WTC11 (cell line): ENCODE results near the gene POLR2E. TPM values are rescaled to one million over a fixed set of nuclear protein-coding genes. Genes with fewer than 3 reads are reported as not detected.

Source experiments
- ATF6 ChIP-seq: sonication (generic); formaldehyde crosslinking; IDR thresholded peaks from 2 replicates; pipeline ENCODE4 v1.8.1; 2023; ENCODE audit warnings: mild to moderate bottlenecking, missing genetic modification reagents
- CBFB ChIP-seq: sonication (generic); formaldehyde crosslinking; IDR thresholded peaks from 2 replicates; pipeline ENCODE4 v1.8.1; 2022; ENCODE audit warnings: mild to moderate bottlenecking, low read depth, missing genetic modification reagents
- CTCF ChIP-seq: fragments of 200-600 bp; IDR thresholded peaks from 2 replicates; pipeline ENCODE4 v1.8.0; 2022; ENCODE audit warnings: antibody characterized with exemption
- FOXJ3 ChIP-seq: sonication (generic); formaldehyde crosslinking; IDR thresholded peaks from 2 replicates; pipeline ENCODE4 v1.9.0; 2021; ENCODE audit warnings: missing genetic modification reagents, mild to moderate bottlenecking, borderline replicate concordance
- GRHL2 ChIP-seq: fragments of 250-450 bp; sonication (Bioruptor Pico); IDR thresholded peaks from 2 replicates; pipeline ENCODE4 v1.8.0; 2022; ENCODE audit warnings: mild to moderate bottlenecking, moderate library complexity; ENCODE audit not compliant: insufficient replicate concordance, severe bottlenecking
- GTF2I ChIP-seq: fragments of 250-450 bp; sonication (Bioruptor Pico); conservative IDR thresholded peaks from 2 replicates; pipeline ENCODE4 v1.4.0; 2021; ENCODE audit warnings: mild to moderate bottlenecking
- IRF2 ChIP-seq: sonication (generic); formaldehyde crosslinking; IDR thresholded peaks from 2 replicates; pipeline ENCODE4 v1.8.0; 2022; ENCODE audit warnings: low read depth, missing genetic modification reagents, borderline replicate concordance
- MAX ChIP-seq: sonication (generic); formaldehyde crosslinking; IDR thresholded peaks from 2 replicates; pipeline ENCODE4 v1.8.0; 2022; ENCODE audit warnings: mild to moderate bottlenecking, missing genetic modification reagents
- NFE2L1 ChIP-seq: sonication (generic); formaldehyde crosslinking; IDR thresholded peaks from 2 replicates; pipeline ENCODE4 v1.8.1; 2023; ENCODE audit warnings: missing genetic modification reagents
- PRDM15 ChIP-seq: sonication (generic); formaldehyde crosslinking; IDR thresholded peaks from 2 replicates; pipeline ENCODE4 v1.8.0; 2022; ENCODE audit warnings: missing genetic modification reagents
- RORB ChIP-seq: fragments of 250-450 bp; sonication (Bioruptor Pico); IDR thresholded peaks from 2 replicates; pipeline ENCODE4 v1.9.0; 2021; ENCODE audit warnings: mild to moderate bottlenecking
- SMAD4 ChIP-seq: sonication (generic); formaldehyde crosslinking; IDR thresholded peaks from 2 replicates; pipeline ENCODE4 v1.8.0; 2022; ENCODE audit warnings: mild to moderate bottlenecking, missing genetic modification reagents
- SOX15 ChIP-seq: fragments of 250-450 bp; sonication (Bioruptor Pico); IDR thresholded peaks from 2 replicates; pipeline ENCODE4 v1.9.0; 2021; ENCODE audit warnings: mild to moderate bottlenecking
- TCF7 ChIP-seq: sonication (generic); formaldehyde crosslinking; IDR thresholded peaks from 2 replicates; pipeline ENCODE4 v1.8.0; 2022; ENCODE audit warnings: mild to moderate bottlenecking, low read depth, missing genetic modification reagents, moderate library complexity
- TEAD4 ChIP-seq: sonication (generic); formaldehyde crosslinking; IDR thresholded peaks from 2 replicates; pipeline ENCODE4 v1.8.0; 2022; ENCODE audit warnings: mild to moderate bottlenecking, missing genetic modification reagents
- ZBTB21 ChIP-seq: sonication (generic); formaldehyde crosslinking; IDR thresholded peaks from 2 replicates; pipeline ENCODE4 v1.8.1; 2023; ENCODE audit warnings: mild to moderate bottlenecking, missing genetic modification reagents, borderline replicate concordance
- ZNF121 ChIP-seq: sonication (generic); formaldehyde crosslinking; IDR thresholded peaks from 2 replicates; pipeline ENCODE4 v1.8.0; 2023; ENCODE audit warnings: missing genetic modification reagents
- ZNF219 ChIP-seq: sonication (generic); formaldehyde crosslinking; IDR thresholded peaks from 2 replicates; pipeline ENCODE4 v1.8.0; 2023; ENCODE audit warnings: missing genetic modification reagents, mild to moderate bottlenecking, borderline replicate concordance
- ZNF232 ChIP-seq: sonication (generic); formaldehyde crosslinking; IDR thresholded peaks from 2 replicates; pipeline ENCODE4 v1.8.0; 2022; ENCODE audit warnings: mild to moderate bottlenecking, missing genetic modification reagents
- ZNF396 ChIP-seq: fragments of 250-450 bp; sonication (Bioruptor Pico); IDR thresholded peaks from 2 replicates; pipeline ENCODE4 v1.8.0; 2021; ENCODE audit warnings: mild to moderate bottlenecking, moderate library complexity, borderline replicate concordance
- total RNA-seq: library from RNA; stranded (reverse); gene quantifications from 3 replicates; pipeline ENCODE4 v1.2.3, GENCODE V29; 2021
- TF ChIP-seq, protein P1 (sequence below): sonication (generic); formaldehyde crosslinking; conservative IDR thresholded peaks from 2 replicates; pipeline ENCODE4 v1.8.1; 2022; ENCODE audit warnings: mild to moderate bottlenecking, missing genetic modification reagents
- TF ChIP-seq, protein P2 (sequence below): sonication (generic); formaldehyde crosslinking; IDR thresholded peaks from 2 replicates; pipeline ENCODE4 v1.8.0; 2022; ENCODE audit warnings: mild to moderate bottlenecking, missing genetic modification reagents
- TF ChIP-seq, protein P3 (sequence below): sonication (generic); formaldehyde crosslinking; IDR thresholded peaks from 2 replicates; pipeline ENCODE4 v1.8.1; 2022; ENCODE audit warnings: low read depth, missing genetic modification reagents, borderline replicate concordance

Gene POLR2E
- total RNA-seq, 1 experiment from 2014 or later = 275 TPM

GRCh38 chr19:1064661-1065605 is 30.2 kb downstream of the POLR2E start (continued):
- TF ChIP-seq ATF6 = no peak
- TF ChIP-seq, protein P1, sequence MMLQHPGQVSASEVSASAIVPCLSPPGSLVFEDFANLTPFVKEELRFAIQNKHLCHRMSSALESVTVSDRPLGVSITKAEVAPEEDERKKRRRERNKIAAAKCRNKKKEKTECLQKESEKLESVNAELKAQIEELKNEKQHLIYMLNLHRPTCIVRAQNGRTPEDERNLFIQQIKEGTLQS (CRISPR knock-in tag) = no peak
- no peak for TF ChIP-seq GRHL2
- TF ChIP-seq PRDM15 = no peak; the same call in 1 of the 2 replicates
- 0 out of 2 replicates have a peak, but pooled peaks have one; percentile 39 for TF ChIP-seq TEAD4 (CRISPR knock-in tag)
- TF ChIP-seq, protein P2, sequence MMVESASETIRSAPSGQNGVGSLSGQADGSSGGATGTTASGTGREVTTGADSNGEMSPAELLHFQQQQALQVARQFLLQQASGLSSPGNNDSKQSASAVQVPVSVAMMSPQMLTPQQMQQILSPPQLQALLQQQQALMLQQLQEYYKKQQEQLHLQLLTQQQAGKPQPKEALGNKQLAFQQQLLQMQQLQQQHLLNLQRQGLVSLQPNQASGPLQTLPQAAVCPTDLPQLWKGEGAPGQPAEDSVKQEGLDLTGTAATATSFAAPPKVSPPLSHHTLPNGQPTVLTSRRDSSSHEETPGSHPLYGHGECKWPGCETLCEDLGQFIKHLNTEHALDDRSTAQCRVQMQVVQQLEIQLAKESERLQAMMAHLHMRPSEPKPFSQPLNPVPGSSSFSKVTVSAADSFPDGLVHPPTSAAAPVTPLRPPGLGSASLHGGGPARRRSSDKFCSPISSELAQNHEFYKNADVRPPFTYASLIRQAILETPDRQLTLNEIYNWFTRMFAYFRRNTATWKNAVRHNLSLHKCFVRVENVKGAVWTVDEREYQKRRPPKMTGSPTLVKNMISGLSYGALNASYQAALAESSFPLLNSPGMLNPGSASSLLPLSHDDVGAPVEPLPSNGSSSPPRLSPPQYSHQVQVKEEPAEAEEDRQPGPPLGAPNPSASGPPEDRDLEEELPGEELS (CRISPR knock-in tag) = 0 out of 2 replicates have a peak, but pooled peaks have one; percentile 83
- TF ChIP-seq RORB (CRISPR knock-in tag) = no peak
- no peak for TF ChIP-seq ZNF219 (CRISPR knock-in tag)
- peak; percentile 87; the same call in 1 of the 2 replicates for TF ChIP-seq CBFB (CRISPR knock-in tag)
- no peak for TF ChIP-seq ZNF121 (CRISPR knock-in tag)
- no peak for TF ChIP-seq ZNF396
- TF ChIP-seq, protein P3, sequence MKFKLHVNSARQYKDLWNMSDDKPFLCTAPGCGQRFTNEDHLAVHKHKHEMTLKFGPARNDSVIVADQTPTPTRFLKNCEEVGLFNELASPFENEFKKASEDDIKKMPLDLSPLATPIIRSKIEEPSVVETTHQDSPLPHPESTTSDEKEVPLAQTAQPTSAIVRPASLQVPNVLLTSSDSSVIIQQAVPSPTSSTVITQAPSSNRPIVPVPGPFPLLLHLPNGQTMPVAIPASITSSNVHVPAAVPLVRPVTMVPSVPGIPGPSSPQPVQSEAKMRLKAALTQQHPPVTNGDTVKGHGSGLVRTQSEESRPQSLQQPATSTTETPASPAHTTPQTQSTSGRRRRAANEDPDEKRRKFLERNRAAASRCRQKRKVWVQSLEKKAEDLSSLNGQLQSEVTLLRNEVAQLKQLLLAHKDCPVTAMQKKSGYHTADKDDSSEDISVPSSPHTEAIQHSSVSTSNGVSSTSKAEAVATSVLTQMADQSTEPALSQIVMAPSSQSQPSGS (CRISPR knock-in tag) = no peak
- no peak for TF ChIP-seq TCF7
- TF ChIP-seq SOX15 = no peak
- peak; percentile 98 for TF ChIP-seq MAX (CRISPR knock-in tag)
- TF ChIP-seq ZNF232 (CRISPR knock-in tag) = no peak; the same call in none of the 2 replicates
- TF ChIP-seq IRF2 (CRISPR knock-in tag) = no peak
- TF ChIP-seq GTF2I (CRISPR knock-in tag) = no peak
- TF ChIP-seq ZBTB21 (CRISPR knock-in tag) = peak; percentile 90
- TF ChIP-seq CTCF = peak; percentile 55
- TF ChIP-seq FOXJ3 (CRISPR knock-in tag) = no peak
- no peak; the same call in 1 of the 2 replicates for TF ChIP-seq NFE2L1 (CRISPR knock-in tag)
- peak; percentile 76; the same call in 1 of the 2 replicates for TF ChIP-seq SMAD4
